ENCODE measurements around the gene SEC61B.

DNA sequence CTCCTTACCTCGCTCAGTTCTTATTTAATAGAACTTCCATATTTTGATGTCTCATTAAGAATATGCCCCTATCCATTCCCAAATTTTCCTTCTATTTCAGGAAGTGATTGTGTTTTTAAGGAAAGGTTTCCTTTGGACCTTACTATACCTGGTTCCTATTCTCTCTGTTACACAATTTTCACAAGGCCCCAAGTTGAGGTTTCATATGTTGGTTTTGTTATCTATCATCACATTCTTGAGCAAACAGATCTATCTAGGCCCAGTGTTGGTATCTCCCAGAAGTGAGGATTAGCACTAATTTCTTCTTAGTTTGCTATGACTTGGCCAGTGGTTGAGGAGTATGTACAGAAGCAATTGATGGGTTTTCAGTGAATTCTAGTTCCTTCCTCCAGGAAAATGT, 41.9 kb upstream of the SEC61B start:
- TF ChIP-seq ZNF830 (tag by site-specific recombination; IDR thresholded peaks at IDR 0.05; ENCODE audit: low read depth): no peak
- TF ChIP-seq, protein P1, sequence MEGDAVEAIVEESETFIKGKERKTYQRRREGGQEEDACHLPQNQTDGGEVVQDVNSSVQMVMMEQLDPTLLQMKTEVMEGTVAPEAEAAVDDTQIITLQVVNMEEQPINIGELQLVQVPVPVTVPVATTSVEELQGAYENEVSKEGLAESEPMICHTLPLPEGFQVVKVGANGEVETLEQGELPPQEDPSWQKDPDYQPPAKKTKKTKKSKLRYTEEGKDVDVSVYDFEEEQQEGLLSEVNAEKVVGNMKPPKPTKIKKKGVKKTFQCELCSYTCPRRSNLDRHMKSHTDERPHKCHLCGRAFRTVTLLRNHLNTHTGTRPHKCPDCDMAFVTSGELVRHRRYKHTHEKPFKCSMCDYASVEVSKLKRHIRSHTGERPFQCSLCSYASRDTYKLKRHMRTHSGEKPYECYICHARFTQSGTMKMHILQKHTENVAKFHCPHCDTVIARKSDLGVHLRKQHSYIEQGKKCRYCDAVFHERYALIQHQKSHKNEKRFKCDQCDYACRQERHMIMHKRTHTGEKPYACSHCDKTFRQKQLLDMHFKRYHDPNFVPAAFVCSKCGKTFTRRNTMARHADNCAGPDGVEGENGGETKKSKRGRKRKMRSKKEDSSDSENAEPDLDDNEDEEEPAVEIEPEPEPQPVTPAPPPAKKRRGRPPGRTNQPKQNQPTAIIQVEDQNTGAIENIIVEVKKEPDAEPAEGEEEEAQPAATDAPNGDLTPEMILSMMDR (tag by site-specific recombination; IDR thresholded peaks at IDR 0.05): no peak
